ENCODE results near the gene ZRANB1.

ZRANB1 gene

GRCh38 chr10:124998624-124999291 is 56.8 kb downstream of the ZRANB1 start:
- no peak for TF ChIP-seq CTCF (IDR thresholded peaks at IDR 0.05)
- no peaks in the 10 kb centered on the region for H3K9me3 ChIP-seq
- H3K27me3 ChIP-seq = no peaks in the 10 kb centered on the region
- no peak overlapping the region for H3K27ac ChIP-seq
- peaks cover 100% of the 10 kb centered on the region for H3K36me3 ChIP-seq
- no peak overlapping the region for H3K4me3 ChIP-seq (ENCODE audit: low read depth in 1 of 2, low read length in 1 of 2)
- H3K4me1 ChIP-seq (ENCODE audit: control insufficient read depth in 1 of 2, insufficient read depth in 1 of 2, low read depth in 1 of 2, low read length in 1 of 2) = no peaks in the 10 kb centered on the region

DNA sequence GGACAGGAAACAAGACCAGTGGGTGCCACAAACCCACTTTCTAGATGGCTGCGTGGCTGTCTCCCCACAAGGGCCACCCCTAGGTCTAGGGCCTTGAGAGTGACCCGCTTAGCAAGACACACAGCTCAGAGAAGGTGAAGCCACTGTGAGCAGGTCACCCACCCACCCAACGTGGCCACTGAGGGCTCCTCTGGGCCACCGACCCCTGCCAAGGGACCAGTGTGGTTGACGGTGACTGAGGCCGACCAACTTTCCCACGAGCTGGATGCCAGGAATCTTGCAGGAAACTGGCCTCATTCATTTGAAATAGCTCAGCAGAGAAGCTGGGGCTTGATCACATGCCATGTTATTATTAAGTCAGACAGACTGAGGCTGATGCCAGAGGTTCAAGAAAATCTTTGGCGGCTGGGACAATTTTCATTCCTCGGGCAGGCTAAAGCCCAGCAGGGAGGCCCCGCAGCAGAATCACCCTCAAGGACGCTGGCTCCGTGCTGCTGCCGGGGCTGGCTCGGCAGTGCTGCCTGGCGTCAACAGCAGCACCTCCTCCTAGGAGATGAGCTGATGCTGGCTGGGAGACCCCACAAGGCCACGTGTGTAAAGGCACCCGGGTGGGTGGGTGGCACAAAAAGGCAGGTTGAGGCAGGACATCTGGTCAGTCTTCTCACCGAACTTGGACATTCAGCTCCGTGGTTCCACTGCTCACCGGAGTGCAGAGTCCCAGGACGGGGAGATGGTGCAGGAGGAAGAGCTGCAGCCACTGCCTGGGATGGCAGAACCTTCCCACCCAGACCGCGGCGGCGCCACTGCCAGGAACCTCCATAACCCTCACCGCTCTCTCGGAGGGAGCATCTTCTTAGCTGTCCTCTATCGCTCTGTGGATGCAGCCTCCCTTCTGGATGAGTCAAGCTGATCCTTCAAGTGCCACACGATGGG is 57.8 kb downstream of the ZRANB1 start:
- H3K27ac ChIP-seq = no peak overlapping the region
- TF ChIP-seq CTCF (IDR thresholded peaks at IDR 0.05) = no peak
- H3K9me3 ChIP-seq = no peaks in the 10 kb centered on the region
- no peaks in the 10 kb centered on the region for H3K27me3 ChIP-seq
- H3K4me1 ChIP-seq (ENCODE audit: control insufficient read depth in 1 of 2, insufficient read depth in 1 of 2, low read depth in 1 of 2, low read length in 1 of 2) = no peaks in the 10 kb centered on the region
- H3K4me3 ChIP-seq (ENCODE audit: low read depth in 1 of 2, low read length in 1 of 2) = no peak overlapping the region
- H3K36me3 ChIP-seq = peaks cover 100% of the 10 kb centered on the region

GRCh38 chr10:125000366-125001312 is 58.7 kb downstream of the ZRANB1 start:
- Histone ChIP-seq H3K9me3 (no peaks in the 10 kb centered on the region), H3K27ac (no peak overlapping the region), H3K4me1 (ENCODE audit: control insufficient read depth in 1 of 2, insufficient read depth in 1 of 2, low read depth in 1 of 2, low read length in 1 of 2) (no peaks in the 10 kb centered on the region), H3K36me3 (peaks cover 100% of the 10 kb centered on the region), H3K27me3 (no peaks in the 10 kb centered on the region), H3K4me3 (ENCODE audit: low read depth in 1 of 2, low read length in 1 of 2) (no peak overlapping the region)
- TF ChIP-seq CTCF (IDR thresholded peaks at IDR 0.05) = no peak

DNA sequence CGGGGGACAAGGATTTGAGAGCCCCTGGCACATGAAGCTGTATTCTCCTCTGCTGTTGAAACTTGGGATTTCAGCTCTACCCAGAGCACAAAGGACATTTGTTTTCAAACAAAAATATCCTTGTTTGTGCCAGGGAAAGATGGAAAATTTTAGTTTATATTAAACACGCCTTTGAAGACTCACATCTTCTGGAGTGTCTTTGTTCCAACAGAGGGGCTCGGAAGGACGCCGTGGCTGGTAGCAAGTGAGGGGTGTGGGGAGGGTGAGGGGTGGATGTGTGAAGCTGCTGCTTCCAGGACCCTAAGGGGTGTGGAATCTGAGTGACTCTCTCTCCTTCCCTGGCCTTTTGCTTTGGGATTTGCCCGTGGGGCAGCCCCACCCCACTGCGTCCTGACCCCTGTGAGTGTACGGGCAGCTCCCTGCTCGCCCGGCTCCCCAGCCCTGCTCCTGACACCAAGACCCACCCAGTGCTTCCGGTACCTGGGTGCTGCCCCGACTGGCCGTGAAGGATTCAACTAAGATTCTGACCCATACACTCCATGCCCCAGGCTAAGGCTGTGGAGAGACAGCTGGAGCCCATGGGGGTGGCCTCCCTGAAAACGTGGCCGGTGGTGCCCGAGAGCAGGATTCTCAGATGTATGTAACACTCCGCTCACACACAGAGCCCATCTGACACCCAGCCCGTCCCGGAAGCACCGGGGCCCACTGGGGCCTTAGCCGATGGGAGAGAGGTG is 59.6 kb downstream of the ZRANB1 start:
- no peak overlapping the region for H3K4me3 ChIP-seq (ENCODE audit: low read depth in 1 of 2, low read length in 1 of 2)
- TF ChIP-seq CTCF (IDR thresholded peaks at IDR 0.05) = no peak
- H3K36me3 ChIP-seq = peaks cover 98% of the 10 kb centered on the region

DNA sequence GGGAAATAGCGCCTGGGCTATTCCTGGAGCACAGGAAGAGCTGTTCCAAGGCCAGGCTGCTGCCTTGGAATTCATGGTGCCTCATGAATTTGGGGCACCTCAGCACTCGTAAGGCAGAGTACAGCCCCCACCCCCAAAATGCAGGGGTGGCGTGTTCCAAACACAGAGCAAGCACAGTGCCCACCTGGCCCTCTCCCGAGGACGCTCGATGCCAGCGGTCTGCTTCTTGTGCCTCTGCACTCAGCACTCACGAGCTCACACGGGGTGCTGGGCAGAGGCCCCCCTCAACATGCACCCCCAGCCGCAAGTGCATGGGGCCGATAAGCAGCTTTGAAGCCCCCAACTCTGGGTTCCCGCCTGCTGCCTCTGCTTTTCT is 60.1 kb downstream of the ZRANB1 start:
- Histone ChIP-seq H3K4me1 (ENCODE audit: control insufficient read depth in 1 of 2, insufficient read depth in 1 of 2, low read depth in 1 of 2, low read length in 1 of 2) (no peaks in the 10 kb centered on the region), H3K27me3 (no peaks in the 10 kb centered on the region), H3K9me3 (no peaks in the 10 kb centered on the region), H3K27ac (no peak overlapping the region), H3K36me3 (peaks cover 96% of the 10 kb centered on the region), H3K4me3 (ENCODE audit: low read depth in 1 of 2, low read length in 1 of 2) (no peak overlapping the region)
- TF ChIP-seq CTCF (IDR thresholded peaks at IDR 0.05) = no peak

More for the DNA sequence above, 59.6 kb downstream of the ZRANB1 start:
- Histone ChIP-seq H3K27me3 (no peaks in the 10 kb centered on the region), H3K4me1 (ENCODE audit: control insufficient read depth in 1 of 2, insufficient read depth in 1 of 2, low read depth in 1 of 2, low read length in 1 of 2) (no peaks in the 10 kb centered on the region), H3K27ac (no peak overlapping the region), H3K9me3 (no peaks in the 10 kb centered on the region)
